Karpas-422 (cell line): ENCODE measurements around the gene YWHAH. TPM values are rescaled to one million over a fixed set of nuclear protein-coding genes. Genes with fewer than 3 reads are reported as not detected.
A peak's percentile ranks its signal among the peaks of the same experiment; 100 is the strongest.

Experiments
- DNase-seq: peaks from one replicate; pipeline ENCODE4 v3.0.0-alpha.2; 2015
- H2AFZ ChIP-seq: fragments of 200-600 bp; sonication (generic); 2 replicates; pipeline ENCODE4 v1.6.1; 2014; ENCODE audit warnings: antibody characterized with exemption, low read length, mixed read lengths
- H3K27ac ChIP-seq: fragments of 200-600 bp; sonication (generic); 2 replicates; pipeline ENCODE4 v1.5.1; 2014; ENCODE audit warnings: mild to moderate bottlenecking, low read length, moderate library complexity
- H3K27me3 ChIP-seq: fragments of 200-600 bp; sonication (generic); 2 replicates; pipeline ENCODE4 v1.6.1; 2014; ENCODE audit warnings: low read length, mixed read lengths
- H3K36me3 ChIP-seq: fragments of 200-600 bp; sonication (generic); 2 replicates; pipeline ENCODE4 v1.6.1; 2014; ENCODE audit warnings: low read length, mixed read lengths; ENCODE audit not compliant: insufficient read depth
- H3K4me1 ChIP-seq: fragments of 200-600 bp; sonication (generic); 2 replicates; pipeline ENCODE4 v1.6.1; 2014; ENCODE audit warnings: mild to moderate bottlenecking, low read length, mixed read lengths
- H3K4me2 ChIP-seq: fragments of 200-600 bp; sonication (generic); 2 replicates; pipeline ENCODE4 v1.6.1; 2014; ENCODE audit warnings: low read length, low read depth, mild to moderate bottlenecking; ENCODE audit not compliant: poor library complexity, severe bottlenecking
- H3K4me3 ChIP-seq: fragments of 200-600 bp; sonication (generic); 2 replicates; pipeline ENCODE4 v1.5.1; 2014; ENCODE audit warnings: mild to moderate bottlenecking, antibody characterized with exemption, low read length, mixed read lengths
- H3K79me2 ChIP-seq: fragments of 200-600 bp; sonication (generic); 2 replicates; pipeline ENCODE4 v1.6.1; 2014; ENCODE audit warnings: mild to moderate bottlenecking, low read length, mixed read lengths
- H3K9ac ChIP-seq: fragments of 200-600 bp; sonication (generic); 2 replicates; pipeline ENCODE4 v1.6.0; 2014; ENCODE audit warnings: low read length
- H3K9me2 ChIP-seq: fragments of 200-600 bp; sonication (generic), shearing (Covaris generic); replicated peaks from 2 replicates; pipeline ENCODE4 v1.6.0; 2014; ENCODE audit warnings: mild to moderate bottlenecking, low read length, moderate library complexity; ENCODE audit not compliant: insufficient read depth
- H3K9me3 ChIP-seq: fragments of 300-700, 200-600 bp; sonication (generic); 2 replicates; pipeline ENCODE4 v1.6.1; 2014; ENCODE audit warnings: low read length, mixed read lengths
- H4K20me1 ChIP-seq: fragments of 200-600 bp; sonication (generic); 2 replicates; pipeline ENCODE4 v1.6.1; 2014; ENCODE audit warnings: mild to moderate bottlenecking, antibody characterized with exemption, low read length, low read depth; ENCODE audit not compliant: insufficient read depth
- total RNA-seq: library from RNA; depleted of rRNA; stranded (reverse); fragments of >200 nt; shearing (Covaris generic); gene quantifications from 2 replicates; pipeline ENCODE4 v1.2.3, GENCODE V29; 2014; ENCODE audit warnings: low replicate concordance

The YWHAH gene
- total RNA-seq, 1 experiment from 2014 or later, result 51.7 TPM

DNA sequence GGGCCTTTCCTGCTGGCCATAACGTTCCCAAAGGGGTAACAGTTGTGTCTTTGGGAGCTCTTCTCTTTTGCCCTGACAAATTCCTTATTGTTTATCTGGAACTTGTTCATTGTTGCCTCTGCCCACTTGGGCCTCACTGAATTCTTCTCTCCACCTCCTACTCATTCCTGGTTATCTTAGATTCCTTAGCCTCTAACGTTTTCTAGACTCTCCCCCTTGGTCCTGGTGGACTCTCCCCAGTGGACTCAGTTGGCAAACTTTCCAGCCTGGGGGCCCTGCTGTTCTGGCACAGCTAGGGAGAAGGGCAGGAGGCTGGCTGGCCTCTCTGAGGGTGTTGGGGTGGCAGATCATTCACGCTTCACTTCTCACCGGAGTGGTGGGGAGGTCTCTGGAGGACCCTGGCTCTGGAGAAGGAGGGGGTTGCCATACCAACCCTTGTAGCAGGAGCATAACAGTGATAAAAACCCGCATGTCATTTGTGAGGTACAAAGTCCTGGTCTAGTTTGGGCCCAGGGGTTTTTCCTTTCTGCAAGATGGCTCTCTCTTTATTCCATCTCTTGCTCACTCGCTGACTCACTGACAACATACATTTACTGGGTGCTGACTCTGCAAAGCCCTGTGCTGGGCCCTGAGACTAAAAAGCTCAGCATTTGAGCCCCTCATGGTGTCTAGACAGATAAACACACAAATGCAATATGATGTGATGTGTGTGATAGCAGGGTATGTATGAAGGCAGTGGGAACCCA is 39.7 kb downstream of the YWHAH start:
- H3K27ac ChIP-seq, result no peak overlapping the region
- H2AFZ ChIP-seq, result no peak overlapping the region
- H3K4me2 ChIP-seq, result no peak overlapping the region
- H3K9me3 ChIP-seq, result no peaks in the 10 kb centered on the region
- H3K4me1 ChIP-seq, result peaks cover 3% of the 10 kb centered on the region; the same call in 1 of the 2 replicates
- H3K27me3 ChIP-seq, result no peaks in the 10 kb centered on the region
- no peak overlapping the region for H3K9ac ChIP-seq
- H4K20me1 ChIP-seq, result no peaks in the 10 kb centered on the region
- H3K9me2 ChIP-seq, result no peaks in the 10 kb centered on the region
- H3K79me2 ChIP-seq, result no peaks in the 10 kb centered on the region
- no peak for DNase-seq
- no peaks in the 10 kb centered on the region for H3K36me3 ChIP-seq
- no peak overlapping the region for H3K4me3 ChIP-seq

DNA sequence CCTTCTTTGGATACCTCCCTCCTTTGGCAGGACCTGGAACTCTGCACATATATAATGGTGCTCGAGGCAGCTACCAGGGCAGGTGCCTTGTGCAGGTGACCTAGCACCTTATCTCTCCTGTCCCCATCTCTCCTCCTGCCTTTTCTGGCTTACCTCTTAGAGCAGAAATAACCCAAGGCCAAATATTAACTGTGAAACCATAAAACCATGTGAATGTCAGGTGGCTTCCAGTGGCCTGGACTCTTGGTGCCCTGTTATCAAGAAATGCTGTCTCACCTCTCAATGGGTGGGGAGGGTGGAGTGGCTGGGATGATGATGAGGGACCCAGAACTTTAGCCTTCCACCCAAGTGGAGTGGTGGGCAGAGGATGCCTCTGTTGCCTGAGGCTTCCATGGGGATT is 42.9 kb downstream of the YWHAH start:
- H3K4me3 ChIP-seq, result no peak overlapping the region
- H3K36me3 ChIP-seq, result no peaks in the 10 kb centered on the region
- peaks cover 3% of the 10 kb centered on the region; the same call in 1 of the 2 replicates for H3K4me1 ChIP-seq
- H2AFZ ChIP-seq, result no peak overlapping the region
- H3K27me3 ChIP-seq, result no peaks in the 10 kb centered on the region
- no peak overlapping the region for H3K27ac ChIP-seq
- no peaks in the 10 kb centered on the region for H3K9me2 ChIP-seq
- H3K4me2 ChIP-seq, result no peak overlapping the region
- H3K9me3 ChIP-seq, result no peaks in the 10 kb centered on the region
- no peaks in the 10 kb centered on the region for H3K79me2 ChIP-seq
- no peak overlapping the region for H3K9ac ChIP-seq
- DNase-seq, result no peak
- H4K20me1 ChIP-seq, result no peaks in the 10 kb centered on the region

DNA sequence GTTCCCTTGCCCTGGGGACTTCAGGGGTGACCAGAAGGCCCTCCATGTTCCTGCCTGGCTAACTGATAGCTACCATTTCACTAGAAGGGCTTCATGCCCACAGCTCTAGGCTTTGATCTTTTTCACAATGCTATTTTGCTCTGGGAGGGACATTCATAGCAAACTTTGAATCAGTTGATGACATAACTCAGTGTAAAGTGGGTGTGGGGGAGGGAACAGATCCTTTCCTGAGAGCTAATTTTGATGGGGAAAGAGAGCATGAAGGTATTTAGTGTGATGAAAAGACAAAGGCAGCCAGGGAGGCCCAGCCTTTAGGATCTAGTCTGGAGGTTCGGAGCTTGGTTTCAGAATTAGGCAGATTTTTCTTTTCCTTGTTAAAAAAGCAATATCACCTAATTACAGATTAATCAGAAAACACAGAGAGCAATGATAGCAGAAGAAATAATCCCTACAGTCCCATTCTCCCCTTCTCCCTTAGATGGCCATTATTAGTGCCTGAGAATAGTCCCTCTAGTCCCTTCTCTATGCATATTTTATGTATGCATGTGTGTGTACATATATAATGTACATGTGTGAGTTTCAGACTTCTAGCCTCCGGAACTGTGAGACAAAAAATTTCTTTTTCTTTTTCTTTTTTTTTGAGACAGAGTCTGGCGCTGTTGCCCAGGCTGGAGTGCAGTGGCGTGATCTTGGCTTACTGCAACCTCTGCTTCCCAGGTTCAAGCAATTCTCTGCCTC is 46.9 kb downstream of the YWHAH start:
- Histone ChIP-seq H3K9me2 (no peaks in the 10 kb centered on the region), H3K27ac (no peak overlapping the region), H3K4me2 (no peak overlapping the region), H3K4me3 (no peak overlapping the region), H4K20me1 (no peaks in the 10 kb centered on the region), H3K27me3 (no peaks in the 10 kb centered on the region), H3K79me2 (no peaks in the 10 kb centered on the region), H2AFZ (no peak overlapping the region), H3K4me1 (no peaks in the 10 kb centered on the region), H3K9me3 (no peaks in the 10 kb centered on the region), H3K9ac (no peak overlapping the region), H3K36me3 (no peaks in the 10 kb centered on the region)
- DNase-seq, result no peak

DNA sequence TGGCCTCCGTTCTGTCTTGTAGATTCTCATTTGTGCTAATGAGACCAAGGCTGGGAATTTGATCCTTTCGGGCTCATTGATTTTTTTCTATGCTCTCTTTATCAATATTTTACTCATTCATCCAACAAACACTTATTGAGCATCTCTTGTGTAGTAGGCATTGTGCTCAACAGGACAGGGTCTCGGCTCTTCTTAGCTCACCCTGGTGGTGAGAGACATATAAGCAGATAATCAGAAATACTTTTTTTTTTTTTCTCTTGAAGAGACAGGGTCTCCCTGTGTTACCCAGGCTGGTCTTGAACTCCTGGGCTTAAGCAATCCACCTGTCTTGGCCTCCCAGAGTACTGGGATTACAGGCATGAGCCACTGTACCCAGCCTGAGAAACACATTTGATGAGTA is 50.7 kb downstream of the YWHAH start:
- Histone ChIP-seq H3K4me3 (no peak overlapping the region), H2AFZ (no peak overlapping the region), H3K36me3 (no peaks in the 10 kb centered on the region), H3K79me2 (no peaks in the 10 kb centered on the region), H3K9me2 (no peaks in the 10 kb centered on the region), H3K4me2 (no peak overlapping the region), H3K27me3 (no peaks in the 10 kb centered on the region), H3K27ac (no peak overlapping the region), H3K9me3 (no peaks in the 10 kb centered on the region), H4K20me1 (no peaks in the 10 kb centered on the region), H3K4me1 (no peaks in the 10 kb centered on the region), H3K9ac (no peak overlapping the region)
- peak; percentile 61 for DNase-seq

DNA sequence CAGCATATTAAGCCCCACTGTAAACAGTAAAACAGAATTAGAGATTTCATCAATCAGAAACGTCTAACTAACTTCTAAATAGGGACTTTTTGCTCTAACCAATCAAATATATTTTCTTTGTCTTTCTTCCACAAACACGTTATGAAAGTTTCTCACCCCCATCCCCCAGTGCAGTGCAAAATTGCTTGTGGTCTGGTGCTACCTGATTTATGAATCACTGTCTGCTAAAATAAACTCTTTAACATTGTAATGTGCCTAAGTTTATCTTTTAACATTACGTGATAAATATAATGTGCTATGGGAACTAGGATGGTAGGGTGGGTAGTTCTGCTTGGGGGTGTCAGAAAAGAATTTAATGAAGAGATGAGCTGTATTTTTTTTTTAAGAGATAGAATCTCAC is 51.5 kb downstream of the YWHAH start:
- no peak overlapping the region for H2AFZ ChIP-seq
- no peaks in the 10 kb centered on the region for H4K20me1 ChIP-seq
- no peak overlapping the region for H3K27ac ChIP-seq
- no peaks in the 10 kb centered on the region for H3K9me2 ChIP-seq
- H3K4me2 ChIP-seq, result no peak overlapping the region
- DNase-seq, result no peak
- no peaks in the 10 kb centered on the region for H3K4me1 ChIP-seq
- H3K4me3 ChIP-seq, result no peak overlapping the region
- H3K9ac ChIP-seq, result no peak overlapping the region
- H3K36me3 ChIP-seq, result no peaks in the 10 kb centered on the region
- no peaks in the 10 kb centered on the region for H3K27me3 ChIP-seq
- H3K9me3 ChIP-seq, result no peaks in the 10 kb centered on the region
- H3K79me2 ChIP-seq, result no peaks in the 10 kb centered on the region

DNA sequence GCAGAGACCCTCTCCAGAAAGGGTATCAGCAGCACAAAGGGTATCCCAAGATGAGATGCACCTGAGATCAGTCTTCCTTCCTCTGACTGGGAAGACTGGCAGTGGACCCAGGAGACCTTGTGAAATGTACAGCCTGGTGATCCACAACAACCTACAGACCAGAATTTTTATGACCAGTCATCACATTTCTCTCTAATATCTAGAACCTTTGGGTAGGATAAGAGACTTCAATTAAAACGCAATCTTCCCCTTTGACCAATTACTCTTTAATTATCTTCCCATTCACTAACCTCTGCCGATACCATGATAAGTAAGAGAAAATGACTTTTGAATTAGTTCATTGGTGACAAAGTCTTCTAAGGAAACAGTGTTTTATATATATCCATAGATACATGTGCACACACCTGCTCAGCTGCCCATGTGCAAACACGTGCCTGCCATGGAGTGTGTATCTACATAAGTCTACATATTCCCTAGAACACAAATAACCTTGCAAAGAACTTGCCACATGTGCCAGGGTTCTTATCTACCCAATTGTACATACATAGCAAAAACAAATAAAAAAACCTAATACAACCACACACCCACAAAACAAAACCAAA is 54.5 kb downstream of the YWHAH start:
- Histone ChIP-seq H3K9ac (no peak overlapping the region), H3K79me2 (no peaks in the 10 kb centered on the region), H3K4me2 (no peak overlapping the region), H3K4me1 (no peaks in the 10 kb centered on the region), H3K9me3 (no peaks in the 10 kb centered on the region), H2AFZ (no peak overlapping the region), H3K36me3 (no peaks in the 10 kb centered on the region), H3K27ac (no peak overlapping the region), H3K9me2 (no peaks in the 10 kb centered on the region), H3K4me3 (no peak overlapping the region), H3K27me3 (no peaks in the 10 kb centered on the region), H4K20me1 (no peaks in the 10 kb centered on the region)
- no peak for DNase-seq

DNA sequence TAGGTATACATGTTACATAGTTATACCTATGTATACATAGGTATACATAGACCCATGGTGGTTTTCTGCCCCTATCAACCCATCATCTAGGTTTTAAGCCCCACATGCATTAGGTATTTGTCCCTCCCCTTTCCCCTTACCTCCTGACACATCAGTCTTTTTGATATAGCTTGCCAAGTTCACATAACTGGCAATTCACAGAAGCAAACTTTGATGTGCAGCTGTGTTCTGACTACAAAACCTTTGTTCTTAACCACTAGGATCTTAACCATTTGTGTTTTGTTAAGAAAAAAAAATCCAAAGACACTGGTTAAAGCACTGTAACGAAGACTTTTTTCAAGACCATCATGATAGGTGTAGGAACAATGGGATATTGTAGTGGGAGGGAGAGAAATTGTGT is 55.8 kb downstream of the YWHAH start:
- H3K4me3 ChIP-seq, result no peak overlapping the region
- H3K9me3 ChIP-seq, result no peaks in the 10 kb centered on the region
- H3K9me2 ChIP-seq, result no peaks in the 10 kb centered on the region
- no peak overlapping the region for H3K9ac ChIP-seq
- H4K20me1 ChIP-seq, result no peaks in the 10 kb centered on the region
- H3K4me1 ChIP-seq, result no peaks in the 10 kb centered on the region
- H3K27me3 ChIP-seq, result no peaks in the 10 kb centered on the region
- DNase-seq, result no peak
- no peak overlapping the region for H3K4me2 ChIP-seq
- H3K36me3 ChIP-seq, result no peaks in the 10 kb centered on the region
- H2AFZ ChIP-seq, result no peak overlapping the region
- no peak overlapping the region for H3K27ac ChIP-seq
- no peaks in the 10 kb centered on the region for H3K79me2 ChIP-seq

DNA sequence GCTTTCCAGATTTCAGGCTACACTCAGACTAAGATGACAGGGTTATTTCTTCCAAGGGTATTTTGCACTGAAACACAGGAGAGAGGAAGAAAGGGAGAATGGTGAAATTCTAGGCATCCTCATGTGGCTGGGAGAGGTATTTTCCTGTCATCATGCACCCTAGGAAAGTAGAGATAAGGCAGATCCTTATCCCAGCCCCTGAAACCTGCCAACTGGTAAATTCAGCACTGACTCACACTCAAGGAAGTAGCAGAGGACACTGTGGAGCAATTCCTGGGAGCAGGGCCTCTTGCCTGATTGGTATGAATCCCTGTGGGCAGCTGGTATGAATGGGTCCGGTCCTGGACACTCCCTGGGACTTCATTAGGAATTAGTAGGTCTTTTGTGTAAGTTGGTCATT is 61.1 kb downstream of the YWHAH start:
- H3K9me2 ChIP-seq, result no peaks in the 10 kb centered on the region

More for the DNA sequence above, 61.1 kb downstream of the YWHAH start:
- H3K36me3 ChIP-seq, result no peaks in the 10 kb centered on the region
- H3K27ac ChIP-seq, result no peak overlapping the region
- no peak overlapping the region for H3K9ac ChIP-seq
- no peaks in the 10 kb centered on the region for H3K27me3 ChIP-seq
- H3K79me2 ChIP-seq, result no peaks in the 10 kb centered on the region
- no peaks in the 10 kb centered on the region for H3K4me1 ChIP-seq
- no peak overlapping the region for H3K4me2 ChIP-seq
- no peaks in the 10 kb centered on the region for H3K9me3 ChIP-seq
- H4K20me1 ChIP-seq, result no peaks in the 10 kb centered on the region
- no peak overlapping the region for H2AFZ ChIP-seq
- DNase-seq, result no peak
- H3K4me3 ChIP-seq, result no peak overlapping the region
